Brain microvascular endothelial cell (primary cell): ENCODE results near the gene SOS1.
A peak's percentile ranks its signal among the peaks of the same experiment; 100 is the strongest.

Experiments
- DNase-seq: peaks from one replicate; pipeline ENCODE4 v3.0.0-alpha.2; 2020
- H3K27ac ChIP-seq: fragments of 250-450 bp; sonication (Bioruptor Pico); 2 replicates; pipeline ENCODE4 v1.5.1; 2020; ENCODE audit warnings: mild to moderate bottlenecking, moderate library complexity
- H3K27me3 ChIP-seq: fragments of 250-450 bp; sonication (Bioruptor Pico); replicated peaks from 2 replicates; pipeline ENCODE4 v1.5.1; 2020; ENCODE audit warnings: mild to moderate bottlenecking
- H3K36me3 ChIP-seq: fragments of 250-450 bp; sonication (Bioruptor Pico); replicated peaks from 2 replicates; pipeline ENCODE4 v1.5.1; 2020; ENCODE audit warnings: mild to moderate bottlenecking
- H3K4me3 ChIP-seq: 2 replicates; pipeline ENCODE4 v1.5.1; 2011; ENCODE audit warnings: low read depth, mild to moderate bottlenecking, control low read depth, low read length, moderate library complexity
- in situ Hi-C: cut with HindIII; loops from 2 replicates; pipeline ENCODE4 v1.10.0; 2017; ENCODE audit warnings: low sequenced_read_pairs, low pct_ligation_motif_present
- TF ChIP-seq, protein P1 (sequence below): IDR thresholded peaks from 2 replicates; pipeline ENCODE4 v1.5.1; 2011; ENCODE audit warnings: low read depth, mild to moderate bottlenecking, moderate library complexity, low read length, control low read depth, inconsistent platforms; ENCODE audit errors: missing control alignments

SOS1 gene

DNA sequence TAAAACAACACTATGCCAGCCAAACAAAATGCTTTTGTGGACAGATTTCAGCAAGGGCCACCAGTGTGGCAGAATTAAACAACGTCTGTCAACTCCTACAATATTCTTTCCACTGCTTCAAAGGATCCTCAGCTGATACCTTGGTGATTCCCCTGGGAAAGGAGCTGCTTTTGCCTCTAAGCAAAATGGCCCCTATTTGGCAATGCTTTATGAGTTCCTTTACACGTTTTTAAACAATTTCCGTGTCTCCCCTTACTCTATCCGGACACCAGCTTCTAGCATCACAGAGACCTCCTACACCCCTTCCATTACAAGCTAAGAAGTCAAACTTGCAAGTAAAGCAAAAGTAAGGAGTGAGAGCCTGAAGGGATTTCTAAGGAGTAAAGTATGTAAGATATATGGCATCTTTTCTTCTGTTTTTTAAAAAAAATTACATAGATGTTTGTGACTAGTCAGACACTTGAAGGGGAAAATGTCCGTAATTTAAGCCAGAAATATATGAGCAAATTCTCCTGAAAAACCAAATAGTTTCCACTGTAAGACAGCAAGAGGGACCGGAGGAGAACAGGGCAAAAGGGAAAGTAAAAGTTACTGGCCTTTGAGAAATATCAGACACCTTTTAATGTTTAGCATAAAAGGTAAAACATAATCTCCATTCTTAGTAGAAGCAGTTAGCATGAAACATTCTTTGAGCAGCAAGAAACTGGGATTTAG is 1.9 kb downstream of the SOS1 start:
- in situ Hi-C loops: no loop called here
- DNase-seq: no peak
- peak overlapping the region; percentile 77 for H3K4me3 ChIP-seq
- TF ChIP-seq, protein P1, sequence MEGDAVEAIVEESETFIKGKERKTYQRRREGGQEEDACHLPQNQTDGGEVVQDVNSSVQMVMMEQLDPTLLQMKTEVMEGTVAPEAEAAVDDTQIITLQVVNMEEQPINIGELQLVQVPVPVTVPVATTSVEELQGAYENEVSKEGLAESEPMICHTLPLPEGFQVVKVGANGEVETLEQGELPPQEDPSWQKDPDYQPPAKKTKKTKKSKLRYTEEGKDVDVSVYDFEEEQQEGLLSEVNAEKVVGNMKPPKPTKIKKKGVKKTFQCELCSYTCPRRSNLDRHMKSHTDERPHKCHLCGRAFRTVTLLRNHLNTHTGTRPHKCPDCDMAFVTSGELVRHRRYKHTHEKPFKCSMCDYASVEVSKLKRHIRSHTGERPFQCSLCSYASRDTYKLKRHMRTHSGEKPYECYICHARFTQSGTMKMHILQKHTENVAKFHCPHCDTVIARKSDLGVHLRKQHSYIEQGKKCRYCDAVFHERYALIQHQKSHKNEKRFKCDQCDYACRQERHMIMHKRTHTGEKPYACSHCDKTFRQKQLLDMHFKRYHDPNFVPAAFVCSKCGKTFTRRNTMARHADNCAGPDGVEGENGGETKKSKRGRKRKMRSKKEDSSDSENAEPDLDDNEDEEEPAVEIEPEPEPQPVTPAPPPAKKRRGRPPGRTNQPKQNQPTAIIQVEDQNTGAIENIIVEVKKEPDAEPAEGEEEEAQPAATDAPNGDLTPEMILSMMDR: no peak
- peak overlapping the region; percentile 2 for H3K27ac ChIP-seq
- H3K36me3 ChIP-seq: no peaks in the 10 kb centered on the region
- H3K27me3 ChIP-seq: no peaks in the 10 kb centered on the region

DNA sequence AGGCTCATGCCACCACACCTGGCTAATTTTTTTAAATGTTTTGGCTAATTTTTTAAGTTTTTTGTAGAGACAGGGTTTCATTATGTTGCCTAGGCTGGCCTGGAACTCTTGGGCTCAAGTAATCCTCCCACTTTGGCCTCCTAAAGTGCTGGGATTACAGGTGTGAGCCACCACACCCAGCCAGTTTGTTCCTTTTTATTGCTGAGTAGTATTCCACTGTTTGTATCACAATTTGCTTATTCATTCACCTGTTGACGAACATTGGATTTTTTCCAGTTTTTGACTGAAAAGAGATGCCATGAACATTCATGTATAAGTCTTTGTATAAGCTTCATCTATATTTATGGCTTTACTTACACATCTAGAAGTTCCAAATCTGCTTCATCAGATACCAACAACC is 5.3 kb downstream of the SOS1 start:
- TF ChIP-seq, protein P1: no peak
- in situ Hi-C loops: no loop called here
- H3K27ac ChIP-seq: no peak overlapping the region
- peaks cover 3% of the 10 kb centered on the region for H3K36me3 ChIP-seq
- no peak overlapping the region for H3K4me3 ChIP-seq
- no peaks in the 10 kb centered on the region for H3K27me3 ChIP-seq
- no peak for DNase-seq

DNA sequence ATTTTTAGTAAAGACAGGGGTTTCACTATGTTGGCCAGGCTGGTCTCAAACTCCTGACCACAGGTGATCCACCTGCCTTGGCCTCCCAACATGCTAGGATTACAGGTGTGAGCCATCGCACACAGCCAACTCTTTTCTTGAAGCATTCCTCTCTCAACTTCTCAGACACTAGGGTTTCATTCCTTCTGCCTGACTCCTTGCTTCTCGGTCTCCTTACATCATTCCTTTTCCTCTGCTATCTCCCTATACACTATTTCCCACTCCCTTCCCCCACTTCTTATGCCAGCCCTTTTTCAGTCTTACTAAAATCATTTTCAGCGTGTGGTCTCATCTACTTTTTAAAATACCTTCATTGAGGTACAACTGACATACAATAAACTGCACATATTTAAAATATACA is 6.1 kb downstream of the SOS1 start:
- Histone ChIP-seq H3K27me3 (no peaks in the 10 kb centered on the region), H3K36me3 (peaks cover 3% of the 10 kb centered on the region), H3K27ac (peak overlapping the region; percentile 24), H3K4me3 (no peak overlapping the region)
- TF ChIP-seq, protein P1: no peak
- in situ Hi-C loops: no loop called here
- DNase-seq: peak; percentile 45

DNA sequence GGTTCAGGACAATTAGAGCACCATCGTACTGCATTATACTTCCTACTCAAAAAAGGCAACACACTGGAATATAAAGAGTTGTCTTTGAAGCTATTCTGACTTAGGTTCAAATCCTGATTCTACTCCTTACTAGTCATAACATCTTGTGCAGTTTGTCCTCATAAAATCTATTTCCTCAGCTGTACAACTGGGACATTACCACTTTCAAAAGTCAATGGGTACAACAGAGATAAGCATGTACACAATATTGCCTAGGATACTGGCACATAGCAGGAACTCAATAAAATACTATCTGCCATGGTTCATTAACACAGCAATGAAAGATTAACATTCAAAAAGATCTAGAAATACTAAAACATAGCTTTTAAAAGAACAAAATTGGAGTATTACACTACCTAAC is 11.3 kb downstream of the SOS1 start:
- in situ Hi-C loops: no loop called here
- H3K4me3 ChIP-seq: no peak overlapping the region

GRCh38 chr2:39108377-39108776 is 12.5 kb downstream of the SOS1 start:
- no peak for DNase-seq
- Histone ChIP-seq H3K27ac (no peak overlapping the region), H3K4me3 (no peak overlapping the region), H3K27me3 (no peaks in the 10 kb centered on the region), H3K36me3 (peaks cover 3% of the 10 kb centered on the region)
- TF ChIP-seq, protein P1: no peak
- in situ Hi-C loops: no loop called here

More for the DNA sequence above, 11.3 kb downstream of the SOS1 start:
- no peaks in the 10 kb centered on the region for H3K27me3 ChIP-seq
- H3K36me3 ChIP-seq: peaks cover 3% of the 10 kb centered on the region
- TF ChIP-seq, protein P1: no peak
- no peak for DNase-seq
- no peak overlapping the region for H3K27ac ChIP-seq

- H3K27ac ChIP-seq: no peak overlapping the region
Measured at GRCh38 chr2:39107724-39108273, 13.1 kb downstream of the SOS1 start.

More at GRCh38 chr2:39107724-39108273, 13.1 kb downstream of the SOS1 start:
- DNase-seq: no peak
- Histone ChIP-seq H3K4me3 (no peak overlapping the region), H3K36me3 (peaks cover 3% of the 10 kb centered on the region), H3K27me3 (no peaks in the 10 kb centered on the region)
- in situ Hi-C loops: no loop called here
- TF ChIP-seq, protein P1: no peak
